Jurkat, Clone E6-1 (cell line): ENCODE data around the gene WDR72. TPM values are rescaled to one million over a fixed set of nuclear protein-coding genes. Genes with fewer than 3 reads are reported as not detected.
A peak's percentile ranks its signal among the peaks of the same experiment; 100 is the strongest.
"Not testable (repeated sequence)": the region's sequence is repeated elsewhere in the genome, so short reads cannot be mapped to it uniquely, and the experiment has no call there.

Experiments used
- DNase-seq: peaks from one replicate; pipeline ENCODE4 v3.0.0-alpha.2; 2011; ENCODE audit warnings: low read depth, low spot score
- H3K4me3 ChIP-seq: 2 replicates; pipeline ENCODE4 v1.5.1; 2011; ENCODE audit warnings: mild to moderate bottlenecking, low read length, control low read depth, moderate library complexity
- polyA plus RNA-seq: library from polyadenylated mRNA; unstranded; fragments of >200 nt; gene quantifications from one replicate; pipeline ENCODE4 v1.2.1, GENCODE V29; 2012; ENCODE audit warnings: missing spikeins; ENCODE audit not compliant: insufficient read length, insufficient read depth

WDR72 gene
- polyA plus RNA-seq = not detected

- H3K4me3 ChIP-seq = no peak within 1 kb of the TSS
- DNase-seq = no peak
These were observed at the start of gene WDR72 for GRCh38 chr15:53759411-53759931. Gene WDR72 (minus strand): TSS chr15:53759663. CDS start chr15:53733149, 26,514 bp downstream.

- peak; percentile 4 for DNase-seq
- no peak overlapping the region; the same call in 1 of the 2 replicates for H3K4me3 ChIP-seq
These were observed 48.7 kb upstream of the WDR72 start for GRCh38 chr15:53808058-53808706.

DNA sequence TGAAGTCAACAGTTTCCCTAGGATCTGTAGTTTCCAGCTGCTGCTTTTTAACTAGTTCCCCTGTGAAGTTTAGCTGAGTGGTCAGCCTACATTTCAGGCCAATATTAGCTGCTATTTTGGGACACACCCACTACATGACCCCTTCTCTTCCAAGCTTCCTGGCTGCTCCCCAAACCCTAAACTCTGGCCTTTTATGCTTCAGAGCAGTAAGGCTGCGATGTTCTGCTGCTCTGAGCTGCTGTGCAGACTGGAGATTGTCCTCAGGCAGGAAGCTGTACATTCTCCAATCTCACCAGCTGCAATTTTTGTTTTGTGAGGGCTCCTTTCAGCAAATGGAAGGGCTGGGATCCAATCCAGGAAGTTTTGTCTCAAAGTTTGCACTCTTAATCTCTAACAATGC lies 48.0 kb upstream of the WDR72 start:
- no peak overlapping the region for H3K4me3 ChIP-seq
- DNase-seq = no peak

DNA sequence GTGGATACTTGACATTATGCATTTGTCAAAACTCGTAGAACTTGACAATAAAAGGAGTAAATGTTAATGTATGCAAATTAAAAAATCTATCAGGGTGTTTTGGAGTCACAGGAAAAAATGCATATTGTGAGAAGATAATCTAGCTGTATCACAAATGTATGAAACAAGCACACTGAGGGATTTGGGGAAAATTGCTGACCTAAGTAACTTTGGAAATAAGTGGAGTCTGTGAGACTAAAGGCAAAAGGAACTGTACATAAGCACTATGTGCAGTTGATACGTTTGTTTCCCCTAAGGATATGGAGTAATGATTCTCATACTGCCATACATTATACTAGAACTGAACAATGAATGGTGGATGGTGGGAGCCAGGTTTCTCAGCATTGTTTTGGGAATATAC lies 43.2 kb upstream of the WDR72 start:
- H3K4me3 ChIP-seq = no peak overlapping the region
- DNase-seq = no peak

GRCh38 chr15:53791581-53791980 lies 32.1 kb upstream of the WDR72 start:
- no peak for DNase-seq
- H3K4me3 ChIP-seq = no peak overlapping the region

- DNase-seq = no peak
- H3K4me3 ChIP-seq = no peak overlapping the region
These were observed 30.4 kb upstream of the WDR72 start for GRCh38 chr15:53789654-53790375.

- no peak for DNase-seq
- no peak overlapping the region for H3K4me3 ChIP-seq
These were observed 26.9 kb upstream of the WDR72 start for GRCh38 chr15:53786401-53786800.

- not testable (repeated sequence) for DNase-seq, H3K4me3 ChIP-seq
These were observed 25.8 kb upstream of the WDR72 start for GRCh38 chr15:53785241-53785640.

GRCh38 chr15:53762916-53763315 lies 3.5 kb upstream of the WDR72 start:
- H3K4me3 ChIP-seq = no peak overlapping the region
- no peak for DNase-seq

GRCh38 chr15:53758412-53758811 lies 1.1 kb downstream of the WDR72 start:
- no peak overlapping the region for H3K4me3 ChIP-seq
- no peak for DNase-seq

DNA sequence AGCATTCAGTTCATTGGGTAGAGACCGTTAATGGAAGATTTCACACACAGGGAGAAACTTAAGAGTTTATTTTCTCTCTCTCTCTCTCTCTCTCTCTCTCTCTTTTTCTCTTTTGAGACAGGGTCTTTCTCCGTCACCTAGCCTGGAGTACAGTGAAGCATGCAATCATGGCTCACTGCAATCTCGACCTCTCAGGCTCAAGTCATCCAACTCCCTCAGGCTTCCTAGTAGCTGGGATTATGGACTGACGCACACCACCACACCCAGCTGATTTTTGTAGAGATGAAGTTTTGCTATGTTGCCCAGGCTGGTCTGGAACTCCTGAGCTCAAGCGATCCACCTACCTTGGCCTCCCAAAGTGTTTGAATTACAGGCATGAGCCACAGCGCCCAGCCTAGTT lies 1.6 kb downstream of the WDR72 start:
- DNase-seq = no peak
- H3K4me3 ChIP-seq = no peak overlapping the region

- H3K4me3 ChIP-seq = no peak overlapping the region
- no peak for DNase-seq
These were observed 5.7 kb downstream of the WDR72 start for GRCh38 chr15:53753813-53754212.

DNA sequence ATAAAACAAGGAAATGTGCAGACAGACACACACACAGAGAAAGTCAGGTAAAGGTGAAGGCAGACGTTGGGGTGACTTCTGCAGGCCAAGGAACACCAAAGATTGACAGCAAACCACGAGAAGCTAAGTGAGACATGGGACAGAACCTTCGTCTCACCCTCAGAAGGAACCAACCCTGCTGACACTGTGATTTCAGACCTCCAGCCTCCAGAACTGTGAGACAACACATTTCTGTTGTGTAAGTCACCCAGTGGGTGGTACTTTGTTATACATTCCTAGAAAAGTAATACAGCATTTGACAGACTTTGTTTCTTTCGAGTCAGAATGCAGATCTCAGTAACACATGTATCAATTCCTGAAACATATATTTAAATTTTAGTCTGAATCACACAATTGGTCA lies 7.1 kb downstream of the WDR72 start:
- H3K4me3 ChIP-seq = no peak overlapping the region
- DNase-seq = no peak

- H3K4me3 ChIP-seq = no peak overlapping the region
- no peak for DNase-seq
These were observed 11.9 kb downstream of the WDR72 start for GRCh38 chr15:53747501-53748068.

- DNase-seq = no peak
- no peak overlapping the region for H3K4me3 ChIP-seq
These were observed 13.4 kb downstream of the WDR72 start for GRCh38 chr15:53746101-53746500.

DNA sequence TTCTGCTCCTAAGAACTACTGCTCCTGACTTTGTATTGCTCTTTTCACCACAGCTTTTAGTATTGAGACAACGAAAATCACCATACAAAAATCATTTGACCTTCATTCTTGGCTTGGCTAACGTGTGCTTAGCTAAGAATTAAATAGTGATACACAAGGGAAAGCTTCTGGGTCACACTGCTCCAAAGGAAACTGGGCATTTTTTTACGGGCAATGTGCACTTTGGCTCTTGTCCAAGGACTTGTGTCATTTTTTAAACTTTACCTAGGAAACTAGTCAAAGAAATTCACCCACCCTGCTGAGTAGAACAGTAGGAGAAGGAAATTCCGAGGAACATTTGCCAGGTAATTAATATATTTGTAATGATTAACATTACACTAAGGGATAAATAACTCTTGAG lies 19.8 kb downstream of the WDR72 start:
- DNase-seq = no peak
- no peak overlapping the region for H3K4me3 ChIP-seq

- no peak for DNase-seq
- no peak overlapping the region for H3K4me3 ChIP-seq
These were observed 20.3 kb downstream of the WDR72 start for GRCh38 chr15:53739187-53739586.

GRCh38 chr15:53721334-53722087 lies 38.0 kb downstream of the WDR72 start:
- no peak for DNase-seq
- H3K4me3 ChIP-seq = no peak overlapping the region
